ENCODE data around the gene ZFP36L1.

The ZFP36L1 gene, protein sequence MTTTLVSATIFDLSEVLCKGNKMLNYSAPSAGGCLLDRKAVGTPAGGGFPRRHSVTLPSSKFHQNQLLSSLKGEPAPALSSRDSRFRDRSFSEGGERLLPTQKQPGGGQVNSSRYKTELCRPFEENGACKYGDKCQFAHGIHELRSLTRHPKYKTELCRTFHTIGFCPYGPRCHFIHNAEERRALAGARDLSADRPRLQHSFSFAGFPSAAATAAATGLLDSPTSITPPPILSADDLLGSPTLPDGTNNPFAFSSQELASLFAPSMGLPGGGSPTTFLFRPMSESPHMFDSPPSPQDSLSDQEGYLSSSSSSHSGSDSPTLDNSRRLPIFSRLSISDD

DNA sequence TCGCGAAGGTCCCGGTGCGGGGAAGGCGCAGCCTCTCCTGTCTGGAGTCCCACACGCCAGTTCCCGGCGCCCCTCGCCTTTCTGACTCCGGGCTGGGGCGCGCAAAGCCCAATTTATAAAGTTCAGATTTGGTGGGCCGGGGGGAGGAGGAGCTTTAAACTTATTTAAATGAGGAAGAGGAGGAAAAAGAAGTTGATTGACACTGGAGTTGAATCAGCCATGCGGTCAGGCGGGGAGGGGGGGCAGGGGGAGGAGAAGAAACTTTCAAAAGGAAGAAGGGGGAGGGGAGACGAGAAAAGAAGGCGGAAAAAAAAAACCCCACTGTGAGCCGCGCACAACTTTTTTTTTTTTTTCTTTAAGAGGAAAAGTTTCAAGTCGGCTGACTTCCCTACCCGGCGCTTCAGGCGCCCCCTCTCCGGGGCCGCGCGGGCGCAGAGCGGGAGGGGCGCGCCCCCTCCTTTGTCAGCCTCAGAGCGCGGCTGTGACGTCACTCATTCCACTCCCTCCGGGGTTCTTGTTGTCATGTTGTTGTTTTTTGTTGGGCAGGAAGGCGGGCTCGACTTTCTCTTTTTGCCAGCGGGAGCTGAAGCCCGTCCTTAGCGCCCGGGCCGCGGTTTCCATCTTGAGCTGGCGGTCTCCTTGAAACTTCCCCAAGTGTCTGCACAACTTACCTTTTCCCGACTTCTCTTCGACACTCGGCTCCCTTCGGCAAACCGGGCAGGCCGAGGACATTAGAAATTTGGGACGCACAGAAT lies at the start of gene ZFP36L1:
Gene ZFP36L1 (minus strand): TSS at position 89 of the 755 bp plus-strand sequence. CDS start 129 bp downstream, outside the sequence.
- H3K4me3 ChIP-seq (ENCODE audit: low read length) = peak within 1 kb of the TSS; percentile 99
- TF ChIP-seq CTCF (IDR thresholded peaks at IDR 0.05; ENCODE audit: insufficient read depth, low read depth, low read length, missing control alignments) = no peak
- peak; percentile 96 for DNase-seq (ENCODE audit: low read depth)

DNA sequence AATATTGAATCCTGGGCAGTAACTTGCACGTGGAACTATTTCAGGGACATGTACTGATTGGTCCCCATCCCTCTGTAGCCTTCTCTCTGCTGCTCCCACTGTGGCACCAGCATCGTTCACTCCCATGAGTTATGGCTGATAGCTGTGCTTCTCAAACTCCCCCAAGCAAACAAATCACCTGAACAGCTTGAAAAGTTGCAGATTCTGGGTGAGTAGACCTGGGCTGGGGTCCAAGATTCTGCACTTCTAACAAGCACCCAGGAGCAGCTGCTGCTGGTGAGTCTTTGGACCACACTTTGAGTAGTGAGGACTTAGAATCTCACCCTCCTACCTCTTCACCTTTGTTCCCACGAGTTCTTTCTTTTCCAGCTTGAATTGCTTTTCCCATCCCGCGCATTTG lies 49.4 kb upstream of the ZFP36L1 start:
- DNase-seq (ENCODE audit: low read depth) = no peak
- no peak for TF ChIP-seq CTCF (IDR thresholded peaks at IDR 0.05; ENCODE audit: insufficient read depth, low read depth, low read length, missing control alignments)

DNA sequence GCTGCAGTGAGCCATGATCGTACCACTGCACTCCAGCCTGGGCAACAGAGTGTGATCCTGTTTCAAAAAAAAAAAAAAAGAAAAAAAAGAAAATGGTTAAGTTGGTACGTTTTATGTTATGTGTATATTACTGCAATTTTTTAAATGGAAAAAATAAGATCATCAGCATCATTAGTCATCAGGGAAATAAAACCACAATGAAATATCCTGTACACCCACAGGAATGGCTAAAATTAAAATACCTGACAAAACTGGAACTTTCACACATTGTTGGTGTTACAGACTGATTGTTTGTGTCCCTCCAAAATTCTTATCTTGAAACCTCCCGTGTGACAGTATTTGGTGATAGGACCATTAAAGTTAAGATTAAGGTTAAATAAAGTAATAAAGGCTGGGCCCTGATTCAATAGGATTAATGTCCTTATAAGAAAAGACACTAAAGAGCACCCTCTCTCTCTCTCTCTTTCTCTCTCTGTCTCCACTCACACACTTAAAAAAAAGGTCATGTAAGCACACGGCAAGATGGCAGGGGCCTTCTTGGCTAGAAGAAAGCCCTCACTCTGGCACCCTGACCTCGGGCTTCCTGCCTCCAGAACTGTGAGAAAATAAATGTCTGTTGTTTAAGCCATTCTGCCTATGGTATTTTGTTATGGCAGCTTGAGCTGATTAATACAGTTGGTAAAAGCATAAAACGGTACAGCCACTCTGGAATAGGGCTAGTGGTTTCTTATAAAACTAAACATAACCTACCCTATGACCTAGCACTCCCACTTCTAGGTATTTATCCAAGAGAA lies 48.3 kb upstream of the ZFP36L1 start:
- H3K4me3 ChIP-seq (ENCODE audit: low read length) = no peak overlapping the region
- TF ChIP-seq CTCF (IDR thresholded peaks at IDR 0.05; ENCODE audit: insufficient read depth, low read depth, low read length, missing control alignments) = no peak
- no peak for DNase-seq (ENCODE audit: low read depth)

More for the DNA sequence above, 49.4 kb upstream of the ZFP36L1 start:
- H3K4me3 ChIP-seq (ENCODE audit: low read length) = no peak overlapping the region

DNA sequence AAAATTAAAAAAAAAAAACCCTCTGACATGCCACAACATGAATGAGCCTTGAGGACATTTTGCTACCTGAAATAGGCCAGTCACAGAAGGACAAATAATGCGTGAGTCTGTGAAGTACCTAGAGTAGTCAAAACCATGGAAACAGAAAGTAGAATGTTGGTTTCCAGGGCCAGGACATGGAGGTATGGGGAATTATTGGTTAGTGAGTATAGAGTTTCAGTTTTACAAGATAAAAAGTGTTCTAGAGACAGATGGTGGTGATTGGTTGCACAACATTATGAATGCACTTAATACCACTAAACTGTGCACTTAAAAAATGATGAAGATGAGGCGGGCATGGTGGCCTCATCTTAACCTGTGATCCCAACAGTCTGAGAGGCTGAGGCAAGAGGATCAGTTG lies 47.6 kb upstream of the ZFP36L1 start:
- H3K4me3 ChIP-seq (ENCODE audit: low read length) = no peak overlapping the region
- no peak for TF ChIP-seq CTCF (IDR thresholded peaks at IDR 0.05; ENCODE audit: insufficient read depth, low read depth, low read length, missing control alignments)
- DNase-seq (ENCODE audit: low read depth) = no peak

DNA sequence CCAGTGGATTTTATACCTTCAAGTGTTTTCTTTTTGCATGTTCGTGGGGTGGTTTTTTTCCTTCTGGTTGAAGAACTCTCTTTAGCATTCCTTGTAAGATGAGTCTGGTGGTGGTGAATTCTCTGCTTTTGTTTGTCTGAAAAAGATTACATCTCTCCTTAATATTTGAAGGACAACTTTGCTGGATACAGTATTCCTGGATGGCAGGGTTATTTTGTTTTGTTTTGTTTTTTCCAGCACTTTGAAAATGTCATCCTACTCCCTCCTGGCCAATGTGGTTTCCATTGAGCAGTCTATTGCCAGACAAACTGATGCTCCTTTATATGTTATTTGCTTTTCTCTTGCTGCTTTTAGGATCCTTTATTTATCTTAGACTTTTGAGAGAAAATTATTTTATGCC lies 43.2 kb upstream of the ZFP36L1 start:
- no peak for DNase-seq (ENCODE audit: low read depth)
- no peak overlapping the region for H3K4me3 ChIP-seq (ENCODE audit: low read length)
- TF ChIP-seq CTCF (IDR thresholded peaks at IDR 0.05; ENCODE audit: insufficient read depth, low read depth, low read length, missing control alignments) = no peak

GRCh38 chr14:68834816-68835215 lies 41.9 kb upstream of the ZFP36L1 start:
- no peak for TF ChIP-seq CTCF (IDR thresholded peaks at IDR 0.05; ENCODE audit: insufficient read depth, low read depth, low read length, missing control alignments)
- H3K4me3 ChIP-seq (ENCODE audit: low read length) = no peak overlapping the region
- DNase-seq (ENCODE audit: low read depth) = no peak
